Measurements from ENCODE around the gene EXOC4. TPM values are rescaled to one million over a fixed set of nuclear protein-coding genes. Genes with fewer than 3 reads are reported as not detected.

The EXOC4 gene
- polyA plus RNA-seq, 1 experiment = 45.9 TPM

DNA sequence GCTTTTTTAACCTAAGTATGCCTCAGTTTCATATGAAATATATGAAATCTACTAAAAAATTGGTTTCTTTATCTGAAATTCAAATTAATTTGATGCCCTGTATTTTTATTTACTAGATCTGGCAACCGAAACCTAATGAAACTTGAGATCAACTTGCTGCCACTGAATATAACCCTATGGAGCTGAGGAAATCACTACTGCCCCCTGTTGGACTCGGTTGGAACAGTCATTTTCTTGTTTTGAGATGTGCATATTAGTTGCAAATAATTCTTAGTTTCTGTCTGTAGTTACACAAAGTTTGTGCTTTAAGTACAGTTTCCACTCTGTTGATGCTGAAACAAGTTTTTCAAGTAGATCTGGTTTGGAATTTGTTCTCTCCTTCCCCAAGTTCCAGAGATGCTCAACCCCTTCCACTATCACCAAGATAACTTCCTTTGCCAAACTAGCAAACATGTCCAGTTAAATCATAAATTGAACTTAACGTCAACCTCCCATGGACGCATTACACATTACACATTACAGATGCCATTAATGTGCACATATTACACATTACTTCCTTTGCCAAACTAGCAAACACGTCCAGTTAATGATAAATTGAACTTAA is 22.2 kb upstream of the EXOC4 start:
- ChIA-PET POLR2A (no interaction called here), CTCF (interaction anchor here (0.7 to 1.4 kb wide), 6 partner anchors 8 to 521 kb away, joined by 3 to 4 read pairs (median 3); no protein-coding TSS in a partner anchor)
- Histone ChIP-seq H3K36me3 (ENCODE audit: control insufficient read depth, insufficient read depth, low read length) (no peaks in the 10 kb centered on the region), H3K27me3 (ENCODE audit: control insufficient read depth, insufficient read depth, low read length) (peaks cover 1% of the 10 kb centered on the region; the same call in 1 of the 2 replicates), H3K4me3 (ENCODE audit: low read depth, low read length) (no peak overlapping the region)
- TF ChIP-seq, protein P1, sequence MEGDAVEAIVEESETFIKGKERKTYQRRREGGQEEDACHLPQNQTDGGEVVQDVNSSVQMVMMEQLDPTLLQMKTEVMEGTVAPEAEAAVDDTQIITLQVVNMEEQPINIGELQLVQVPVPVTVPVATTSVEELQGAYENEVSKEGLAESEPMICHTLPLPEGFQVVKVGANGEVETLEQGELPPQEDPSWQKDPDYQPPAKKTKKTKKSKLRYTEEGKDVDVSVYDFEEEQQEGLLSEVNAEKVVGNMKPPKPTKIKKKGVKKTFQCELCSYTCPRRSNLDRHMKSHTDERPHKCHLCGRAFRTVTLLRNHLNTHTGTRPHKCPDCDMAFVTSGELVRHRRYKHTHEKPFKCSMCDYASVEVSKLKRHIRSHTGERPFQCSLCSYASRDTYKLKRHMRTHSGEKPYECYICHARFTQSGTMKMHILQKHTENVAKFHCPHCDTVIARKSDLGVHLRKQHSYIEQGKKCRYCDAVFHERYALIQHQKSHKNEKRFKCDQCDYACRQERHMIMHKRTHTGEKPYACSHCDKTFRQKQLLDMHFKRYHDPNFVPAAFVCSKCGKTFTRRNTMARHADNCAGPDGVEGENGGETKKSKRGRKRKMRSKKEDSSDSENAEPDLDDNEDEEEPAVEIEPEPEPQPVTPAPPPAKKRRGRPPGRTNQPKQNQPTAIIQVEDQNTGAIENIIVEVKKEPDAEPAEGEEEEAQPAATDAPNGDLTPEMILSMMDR (IDR thresholded peaks at IDR 0.05; ENCODE audit: insufficient read depth, low read depth, low read length) = peak; percentile 79
- DNase-seq (ENCODE audit: low read depth) = peak; percentile 5

DNA sequence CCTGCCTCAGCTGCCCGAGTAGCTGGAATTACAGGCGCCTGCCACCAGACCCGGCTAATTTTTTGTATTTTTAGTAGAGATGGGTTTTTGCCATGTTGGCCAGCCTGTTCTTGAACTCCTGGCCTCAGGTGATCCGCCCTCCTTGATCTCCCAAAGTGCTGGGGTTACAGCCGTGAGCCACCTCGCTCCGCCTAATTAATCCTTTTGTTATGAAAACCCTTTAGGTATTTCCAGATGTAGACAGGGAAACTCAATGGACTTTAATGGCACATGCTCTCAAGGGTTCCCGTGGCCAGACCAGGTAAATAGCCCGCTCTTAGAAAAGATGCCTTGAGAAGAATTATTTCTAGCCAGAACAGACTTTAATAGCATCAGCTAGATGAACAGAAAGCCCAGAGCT is 19.7 kb upstream of the EXOC4 start:
- Histone ChIP-seq H3K36me3 (ENCODE audit: control insufficient read depth, insufficient read depth, low read length) (no peaks in the 10 kb centered on the region), H3K27me3 (ENCODE audit: control insufficient read depth, insufficient read depth, low read length) (peaks cover 1% of the 10 kb centered on the region; the same call in 1 of the 2 replicates), H3K4me3 (ENCODE audit: low read depth, low read length) (no peak overlapping the region)
- ChIA-PET POLR2A (no interaction called here), CTCF (interaction anchor here (0.6 kb wide), 1 partner anchor 664 kb away, joined by 4 read pairs; no protein-coding TSS in a partner anchor)
- DNase-seq (ENCODE audit: low read depth) = no peak
- TF ChIP-seq, protein P1 (IDR thresholded peaks at IDR 0.05; ENCODE audit: insufficient read depth, low read depth, low read length) = no peak

DNA sequence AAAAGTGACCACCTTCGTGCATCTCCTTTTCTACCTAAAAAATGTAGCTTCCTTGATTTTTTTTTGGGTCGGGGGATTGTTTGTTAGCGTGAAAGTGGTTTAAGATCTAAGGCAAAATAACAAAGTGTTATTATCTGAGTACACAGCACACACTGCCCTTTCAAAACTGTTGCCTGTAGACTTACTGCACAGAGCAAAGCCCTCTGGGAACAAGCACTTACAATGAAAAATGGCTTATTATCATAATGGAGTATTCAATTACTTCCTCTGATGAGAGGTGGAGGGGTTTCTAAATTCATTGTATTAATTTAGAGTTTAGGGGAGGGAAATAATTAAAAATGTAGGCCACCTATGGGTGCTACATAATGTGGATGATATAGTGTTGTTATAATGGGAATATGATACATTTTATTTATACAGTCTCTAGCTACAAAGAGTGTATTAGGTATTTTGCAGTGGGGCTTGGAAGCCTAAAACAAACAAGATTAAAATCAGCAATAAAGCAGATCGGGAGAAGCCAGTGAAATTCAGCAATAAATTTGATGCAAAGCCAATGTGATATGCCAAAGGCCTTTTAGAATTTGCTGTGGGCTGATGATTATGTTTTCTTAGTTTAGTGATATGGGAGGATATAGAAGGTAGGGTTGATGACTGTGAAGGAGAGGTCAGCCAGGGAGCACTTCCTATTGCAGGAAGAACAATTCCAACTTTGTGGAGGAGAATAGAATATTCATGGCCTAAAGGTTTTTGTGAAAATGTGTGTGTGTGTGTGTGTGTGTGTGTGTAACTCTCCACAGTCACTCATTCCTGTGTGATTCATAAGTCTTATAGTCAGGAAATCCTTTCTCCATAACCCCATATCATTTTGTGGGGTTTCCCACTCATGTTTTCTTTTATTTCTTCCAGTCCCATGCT is 17.7 kb upstream of the EXOC4 start:
- CTCF ChIA-PET = interaction anchor here (0.7 kb wide), 1 partner anchor 483 kb away, joined by 3 read pairs; no protein-coding TSS in a partner anchor
- no peaks in the 10 kb centered on the region for H3K36me3 ChIP-seq (ENCODE audit: control insufficient read depth, insufficient read depth, low read length)
- no peak for DNase-seq (ENCODE audit: low read depth)
- H3K27me3 ChIP-seq (ENCODE audit: control insufficient read depth, insufficient read depth, low read length) = peaks cover 1% of the 10 kb centered on the region; the same call in 1 of the 2 replicates
- POLR2A ChIA-PET = no interaction called here
- H3K4me3 ChIP-seq (ENCODE audit: low read depth, low read length) = no peak overlapping the region
- TF ChIP-seq, protein P1 (IDR thresholded peaks at IDR 0.05; ENCODE audit: insufficient read depth, low read depth, low read length) = no peak

DNA sequence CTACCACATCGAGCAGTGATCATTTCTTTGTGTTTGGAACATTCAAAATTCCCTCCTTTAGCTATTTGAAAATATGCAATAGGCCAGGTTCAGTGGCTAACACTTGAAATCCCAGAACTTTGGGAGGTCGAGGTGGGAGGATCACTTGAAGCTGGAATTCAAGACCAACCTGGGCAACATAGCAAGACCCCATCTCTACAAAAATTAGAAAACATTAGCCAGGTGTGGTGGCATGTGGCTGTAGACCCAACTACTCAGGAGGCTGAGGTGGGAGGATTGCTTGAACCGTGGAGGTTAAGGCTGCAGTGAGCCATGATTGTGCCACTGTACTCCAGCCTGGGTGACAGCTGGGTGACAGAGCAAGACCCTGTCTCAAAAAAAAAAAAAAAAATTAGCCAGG is 15.3 kb upstream of the EXOC4 start:
- Histone ChIP-seq H3K4me3 (ENCODE audit: low read depth, low read length) (no peak overlapping the region), H3K36me3 (ENCODE audit: control insufficient read depth, insufficient read depth, low read length) (no peaks in the 10 kb centered on the region), H3K27me3 (ENCODE audit: control insufficient read depth, insufficient read depth, low read length) (peaks cover 1% of the 10 kb centered on the region; the same call in 1 of the 2 replicates)
- POLR2A ChIA-PET = no interaction called here
- TF ChIP-seq, protein P1 (IDR thresholded peaks at IDR 0.05; ENCODE audit: insufficient read depth, low read depth, low read length) = no peak
- DNase-seq (ENCODE audit: low read depth) = no peak
- CTCF ChIA-PET = interaction anchor here (0.8 kb wide), 1 partner anchor 21 kb away, joined by 3 read pairs; no protein-coding TSS in a partner anchor

DNA sequence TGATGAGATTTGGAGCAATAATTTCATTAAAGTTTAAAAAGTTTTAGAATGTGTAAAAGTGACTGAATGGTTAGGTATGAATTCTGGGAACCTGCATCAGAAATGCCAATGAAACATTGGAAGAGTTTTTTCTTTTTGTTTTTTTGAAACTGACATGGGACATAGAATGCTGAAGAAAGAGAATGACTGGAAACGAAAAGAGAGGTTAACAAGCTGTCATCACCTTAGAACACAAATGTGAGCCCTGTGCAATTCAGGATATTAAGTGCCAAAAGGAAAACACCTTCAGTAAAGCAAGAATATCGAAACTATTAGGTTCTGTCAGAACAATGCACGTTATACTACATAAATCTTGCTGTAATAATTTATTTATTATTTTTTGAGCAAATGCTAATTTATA is 12.6 kb upstream of the EXOC4 start:
- ChIA-PET POLR2A (no interaction called here), CTCF (no interaction called here)
- TF ChIP-seq, protein P1 (IDR thresholded peaks at IDR 0.05; ENCODE audit: insufficient read depth, low read depth, low read length) = no peak

More for the DNA sequence above, 12.6 kb upstream of the EXOC4 start:
- Histone ChIP-seq H3K36me3 (ENCODE audit: control insufficient read depth, insufficient read depth, low read length) (no peaks in the 10 kb centered on the region), H3K4me3 (ENCODE audit: low read depth, low read length) (no peak overlapping the region), H3K27me3 (ENCODE audit: control insufficient read depth, insufficient read depth, low read length) (no peaks in the 10 kb centered on the region)
- no peak for DNase-seq (ENCODE audit: low read depth)
